Measurements from ENCODE around the gene HIGD1B.

DNA sequence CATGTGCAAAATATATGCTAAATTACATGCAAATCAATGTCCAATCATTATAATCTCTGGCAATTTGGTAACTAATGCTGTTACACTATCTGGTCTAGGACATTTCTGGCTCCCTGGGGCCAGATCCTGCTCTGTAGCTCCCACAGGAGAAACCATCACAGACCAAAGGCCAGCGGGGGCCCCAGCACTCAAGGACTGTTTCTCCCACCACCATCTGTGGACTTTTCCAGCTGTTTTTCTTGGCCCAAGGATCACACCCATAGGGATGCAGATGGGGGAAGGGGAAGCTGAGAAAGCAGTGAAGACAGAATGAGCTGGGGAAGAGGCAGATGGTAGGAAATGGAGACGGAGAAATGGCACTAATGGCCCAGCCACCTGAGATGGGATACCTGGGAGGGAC lies at the start of gene HIGD1B:
- TF ChIP-seq, protein P1, sequence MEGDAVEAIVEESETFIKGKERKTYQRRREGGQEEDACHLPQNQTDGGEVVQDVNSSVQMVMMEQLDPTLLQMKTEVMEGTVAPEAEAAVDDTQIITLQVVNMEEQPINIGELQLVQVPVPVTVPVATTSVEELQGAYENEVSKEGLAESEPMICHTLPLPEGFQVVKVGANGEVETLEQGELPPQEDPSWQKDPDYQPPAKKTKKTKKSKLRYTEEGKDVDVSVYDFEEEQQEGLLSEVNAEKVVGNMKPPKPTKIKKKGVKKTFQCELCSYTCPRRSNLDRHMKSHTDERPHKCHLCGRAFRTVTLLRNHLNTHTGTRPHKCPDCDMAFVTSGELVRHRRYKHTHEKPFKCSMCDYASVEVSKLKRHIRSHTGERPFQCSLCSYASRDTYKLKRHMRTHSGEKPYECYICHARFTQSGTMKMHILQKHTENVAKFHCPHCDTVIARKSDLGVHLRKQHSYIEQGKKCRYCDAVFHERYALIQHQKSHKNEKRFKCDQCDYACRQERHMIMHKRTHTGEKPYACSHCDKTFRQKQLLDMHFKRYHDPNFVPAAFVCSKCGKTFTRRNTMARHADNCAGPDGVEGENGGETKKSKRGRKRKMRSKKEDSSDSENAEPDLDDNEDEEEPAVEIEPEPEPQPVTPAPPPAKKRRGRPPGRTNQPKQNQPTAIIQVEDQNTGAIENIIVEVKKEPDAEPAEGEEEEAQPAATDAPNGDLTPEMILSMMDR (IDR thresholded peaks at IDR 0.05; ENCODE audit: insufficient read depth, low read length, poor library complexity, severe bottlenecking), result no peak
- no peak for TF ChIP-seq EZH2phosphoT487 (conservative IDR thresholded peaks at IDR 0.05; ENCODE audit: low read length)

Data from SU-DHL-6 (cell line).